ENCODE data around the gene HRK.

- TF ChIP-seq HMG20A (CRISPR knock-in tag; conservative IDR thresholded peaks at IDR 0.05) (no peak), GABPA (tag; conservative IDR thresholded peaks at IDR 0.05; ENCODE audit: low read depth) (no peak), STAT6 (CRISPR knock-in tag; IDR thresholded peaks at IDR 0.05) (no peak), KAT8 (IDR thresholded peaks at IDR 0.05; ENCODE audit: low read depth) (no peak), SP2 (IDR thresholded peaks at IDR 0.05; ENCODE audit: extremely low read depth, low read depth, low read length, poor library complexity, severe bottlenecking) (no peak), CEBPB (tag; IDR thresholded peaks at IDR 0.05) (no peak), TAF1 (IDR thresholded peaks at IDR 0.05; ENCODE audit: control insufficient read depth, extremely low read depth, insufficient read depth, low read length, severe bottlenecking) (no peak), DDX20 (tag; IDR thresholded peaks at IDR 0.05; ENCODE audit: low read depth) (no peak), HDAC1 (IDR thresholded peaks at IDR 0.05) (no peak), EZH2 (IDR thresholded peaks at IDR 0.05; ENCODE audit: borderline replicate concordance, low read depth, low read length) (no peak), BRF1 (IDR thresholded peaks at IDR 0.05; ENCODE audit: borderline replicate concordance, extremely low read depth, insufficient read length) (no peak)
- TF ChIP-seq, protein P1, sequence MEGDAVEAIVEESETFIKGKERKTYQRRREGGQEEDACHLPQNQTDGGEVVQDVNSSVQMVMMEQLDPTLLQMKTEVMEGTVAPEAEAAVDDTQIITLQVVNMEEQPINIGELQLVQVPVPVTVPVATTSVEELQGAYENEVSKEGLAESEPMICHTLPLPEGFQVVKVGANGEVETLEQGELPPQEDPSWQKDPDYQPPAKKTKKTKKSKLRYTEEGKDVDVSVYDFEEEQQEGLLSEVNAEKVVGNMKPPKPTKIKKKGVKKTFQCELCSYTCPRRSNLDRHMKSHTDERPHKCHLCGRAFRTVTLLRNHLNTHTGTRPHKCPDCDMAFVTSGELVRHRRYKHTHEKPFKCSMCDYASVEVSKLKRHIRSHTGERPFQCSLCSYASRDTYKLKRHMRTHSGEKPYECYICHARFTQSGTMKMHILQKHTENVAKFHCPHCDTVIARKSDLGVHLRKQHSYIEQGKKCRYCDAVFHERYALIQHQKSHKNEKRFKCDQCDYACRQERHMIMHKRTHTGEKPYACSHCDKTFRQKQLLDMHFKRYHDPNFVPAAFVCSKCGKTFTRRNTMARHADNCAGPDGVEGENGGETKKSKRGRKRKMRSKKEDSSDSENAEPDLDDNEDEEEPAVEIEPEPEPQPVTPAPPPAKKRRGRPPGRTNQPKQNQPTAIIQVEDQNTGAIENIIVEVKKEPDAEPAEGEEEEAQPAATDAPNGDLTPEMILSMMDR (IDR thresholded peaks at IDR 0.05 in 2 of 3, conservative IDR thresholded peaks at IDR 0.05 in 1 of 3; ENCODE audit: insufficient read depth in 2 of 3, low read depth in 1 of 3, low read length in 3 of 3): no peak
Observed at GRCh38 chr12:116867523-116867922, 13.7 kb downstream of the HRK start.
